Activated CD8-positive, alpha-beta memory T cell treated with anti-CD3 and anti-CD28 coated beads, Interleukin-2, amount 50 U/mL, for 24 hours (primary cell): ENCODE data around the gene EXOC3.
"Not testable (repeated sequence)": the region's sequence is repeated elsewhere in the genome, so short reads cannot be mapped to it uniquely, and the experiment has no call there.

ENCODE experiments used
- DNase-seq: peaks from one replicate; pipeline ENCODE4 v3.0.0-alpha.2; 2020; ENCODE audit errors: extremely low read depth

The EXOC3 gene

GRCh38 chr5:486597-486996 lies 43.6 kb downstream of the EXOC3 start:
- DNase-seq = not testable (repeated sequence)

GRCh38 chr5:488241-488640 lies 45.3 kb downstream of the EXOC3 start:
- DNase-seq = no peak

GRCh38 chr5:488744-489688 lies 46.0 kb downstream of the EXOC3 start:
- DNase-seq = no peak

GRCh38 chr5:489689-490080 lies 46.7 kb downstream of the EXOC3 start:
- DNase-seq = no peak

- DNase-seq = no peak
Observed at GRCh38 chr5:490116-491106, 47.4 kb downstream of the EXOC3 start.

- DNase-seq = no peak
Observed at GRCh38 chr5:491119-491855, 48.3 kb downstream of the EXOC3 start.

- no peak for DNase-seq
Observed at GRCh38 chr5:491856-492155, 48.8 kb downstream of the EXOC3 start.

GRCh38 chr5:492314-492893 lies 49.4 kb downstream of the EXOC3 start:
- DNase-seq = no peak

GRCh38 chr5:493119-493701 lies 50.2 kb downstream of the EXOC3 start:
- DNase-seq = no peak

GRCh38 chr5:493758-494157 lies 50.8 kb downstream of the EXOC3 start:
- DNase-seq = no peak

GRCh38 chr5:494667-495255 lies 51.8 kb downstream of the EXOC3 start:
- DNase-seq = no peak

GRCh38 chr5:496028-496427 lies 53.1 kb downstream of the EXOC3 start:
- DNase-seq = no peak

- no peak for DNase-seq
Observed at GRCh38 chr5:497090-497700, 54.2 kb downstream of the EXOC3 start.

GRCh38 chr5:497871-498509 lies 55.0 kb downstream of the EXOC3 start:
- DNase-seq = no peak

GRCh38 chr5:499233-500209 lies 56.5 kb downstream of the EXOC3 start:
- DNase-seq = no peak

GRCh38 chr5:500491-500890 lies 57.5 kb downstream of the EXOC3 start:
- no peak for DNase-seq

- DNase-seq = no peak
Observed at GRCh38 chr5:501105-501830, 58.3 kb downstream of the EXOC3 start.

- DNase-seq = no peak
Observed at GRCh38 chr5:501831-502184, 58.8 kb downstream of the EXOC3 start.
